Stimulated activated CD8-positive, alpha-beta memory T cell treated with anti-CD3 and anti-CD28 coated beads, Interleukin-12 subunit alpha, Interleukin-12 subunit beta, amount 100 ng/mL, for 24 hours (primary cell): Measurements from ENCODE around the gene FGF21.
"Not testable (repeated sequence)": the region's sequence is repeated elsewhere in the genome, so short reads cannot be mapped to it uniquely, and the experiment has no call there.

Experiments
- DNase-seq: peaks from one replicate; pipeline ENCODE4 v3.0.0-alpha.2; 2020; ENCODE audit errors: extremely low read depth

FGF21 gene

DNA sequence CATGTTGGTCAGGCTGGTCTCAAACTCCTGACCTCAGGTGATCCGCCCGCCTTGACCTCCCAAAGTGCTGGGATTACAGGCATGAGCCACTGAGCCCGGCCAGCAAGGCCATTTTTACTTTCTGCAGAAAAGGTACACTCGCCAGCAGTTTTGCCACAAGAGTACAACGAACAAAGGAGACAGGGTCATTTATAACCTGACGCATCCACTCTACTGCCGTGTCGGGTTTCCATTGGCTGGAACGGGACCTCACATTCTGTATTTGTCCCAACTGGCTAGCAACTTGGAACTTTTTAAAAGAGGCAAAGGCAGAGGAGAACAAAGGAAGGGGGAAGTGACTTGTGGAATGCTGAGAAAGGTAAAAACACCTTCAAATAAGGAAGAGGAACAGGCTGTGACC lies 32.0 kb downstream of the FGF21 start:
- not testable (repeated sequence) for DNase-seq

DNA sequence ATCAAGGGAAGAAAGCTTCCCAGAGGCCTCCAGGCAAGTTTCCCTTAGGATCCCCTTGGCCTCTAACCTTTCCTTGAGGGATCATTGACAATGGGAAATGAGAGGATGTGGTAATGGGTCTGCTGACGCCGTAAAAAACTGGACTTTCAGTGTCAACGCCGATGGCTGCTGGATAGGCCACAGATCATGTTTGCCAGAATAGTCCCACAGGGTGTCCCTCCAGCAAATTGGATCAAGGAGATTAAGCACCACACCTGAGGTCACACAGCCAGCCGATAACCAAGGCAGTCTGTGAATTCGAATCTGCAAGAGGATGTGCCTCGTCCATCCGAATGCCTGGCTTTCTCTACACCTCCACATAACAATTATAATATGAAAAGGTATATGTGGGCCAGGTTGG lies 37.9 kb downstream of the FGF21 start:
- no peak for DNase-seq

DNA sequence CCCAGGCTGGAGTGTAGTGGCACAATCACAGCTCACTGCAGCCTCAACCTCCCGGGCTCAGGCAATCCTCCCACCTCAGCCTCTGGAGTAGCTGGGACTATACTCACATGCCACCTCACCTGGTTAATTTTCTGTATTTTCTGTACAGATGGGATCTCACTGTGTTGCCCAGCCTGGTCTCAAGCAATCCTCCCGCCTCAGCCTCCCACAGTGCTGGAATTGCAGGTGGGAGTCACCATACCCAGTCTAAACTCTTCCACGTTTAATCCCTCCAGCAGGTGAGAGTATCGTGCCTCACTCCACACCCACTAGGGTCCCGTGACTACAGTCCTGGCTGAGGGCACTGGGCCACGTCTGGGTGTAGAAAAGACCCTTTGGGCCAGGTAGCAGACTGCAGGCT lies 39.0 kb downstream of the FGF21 start:
- no peak for DNase-seq

DNA sequence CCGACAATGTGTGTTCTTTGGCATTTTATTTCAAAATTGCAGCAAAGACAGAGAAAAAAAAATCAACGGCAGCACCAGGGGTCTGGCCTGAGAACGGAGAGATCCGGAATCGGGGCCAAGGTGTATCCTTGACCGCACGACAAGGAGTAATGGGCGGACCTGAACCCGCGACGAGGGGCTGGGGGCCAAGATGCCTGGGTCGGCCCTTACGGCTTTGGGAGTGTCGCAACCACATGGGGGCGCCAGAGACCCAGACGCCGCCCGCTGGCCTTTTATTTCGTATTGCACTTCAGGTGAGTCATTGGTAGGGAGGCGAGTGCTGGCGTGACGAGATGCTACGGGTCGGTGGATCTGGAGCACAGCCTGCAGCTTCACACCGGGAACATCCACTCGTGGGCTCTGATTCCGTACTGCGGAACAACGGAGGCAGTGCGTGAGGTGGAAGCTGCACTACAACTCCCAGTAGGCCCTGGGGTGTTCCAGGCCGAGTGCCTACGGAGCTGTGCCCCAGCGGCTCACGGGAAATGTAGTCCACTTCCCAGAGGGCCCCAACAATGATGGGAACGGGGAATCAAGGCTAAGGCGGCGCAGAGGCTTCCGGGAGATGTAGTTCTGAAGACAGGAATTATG lies 39.8 kb downstream of the FGF21 start:
- DNase-seq, result peak; percentile 52

DNA sequence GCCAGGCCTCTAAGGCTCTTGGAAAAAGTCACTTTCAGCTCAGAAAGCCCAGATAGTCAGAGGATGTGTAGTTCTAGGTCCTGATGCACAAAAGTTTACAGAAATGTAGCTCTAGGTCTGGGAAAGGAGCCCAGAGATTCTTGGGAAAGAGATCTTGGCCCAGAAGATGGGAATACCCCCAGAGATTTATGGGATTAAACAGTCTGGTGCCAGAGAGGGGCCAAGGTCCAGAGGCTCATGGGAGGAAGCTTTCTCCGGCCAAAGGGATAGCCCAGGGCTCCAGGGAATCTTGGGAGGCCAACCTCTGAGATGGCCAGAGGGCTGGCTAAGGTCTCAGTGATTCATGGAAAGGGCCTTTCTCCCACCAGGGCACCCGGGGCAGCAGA lies 40.4 kb downstream of the FGF21 start:
- no peak for DNase-seq

DNA sequence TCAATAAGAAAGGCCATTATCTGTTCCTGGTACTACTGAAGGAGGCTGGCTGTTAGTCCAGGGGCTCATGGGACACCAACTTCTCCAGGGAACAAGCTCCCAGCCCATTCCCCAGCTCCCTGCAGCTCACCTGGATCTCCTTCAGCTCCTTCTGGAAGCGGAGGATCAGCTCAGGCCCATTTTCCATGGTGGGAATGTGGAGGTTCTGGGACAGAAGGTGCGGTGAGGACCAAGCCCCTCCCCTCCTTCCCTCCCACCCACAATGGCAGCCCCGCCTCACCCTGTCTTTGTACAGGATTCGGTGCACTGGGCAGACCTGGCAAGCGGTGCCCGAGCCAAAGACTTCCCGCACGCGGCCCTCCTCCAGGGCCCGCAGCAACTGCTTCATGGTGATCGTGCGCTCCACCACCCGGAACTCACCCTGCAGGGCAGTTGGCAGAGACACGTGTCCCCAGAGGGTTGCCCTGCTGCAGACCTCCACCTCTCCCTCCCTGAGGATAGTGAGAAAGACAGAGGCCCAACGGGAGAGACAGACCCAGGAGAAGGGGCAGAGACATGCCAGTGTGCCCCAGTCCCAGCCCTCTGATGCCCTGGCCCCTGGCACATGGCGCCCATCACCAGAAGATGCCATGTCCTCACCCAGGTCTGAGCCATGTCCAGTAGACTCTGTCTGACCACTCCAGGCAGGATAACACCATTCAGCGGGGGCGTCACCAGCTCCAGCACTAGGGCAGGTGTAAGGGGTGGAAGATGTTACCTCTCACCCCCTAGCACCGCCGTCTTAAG lies 41.2 kb downstream of the FGF21 start:
- no peak for DNase-seq

DNA sequence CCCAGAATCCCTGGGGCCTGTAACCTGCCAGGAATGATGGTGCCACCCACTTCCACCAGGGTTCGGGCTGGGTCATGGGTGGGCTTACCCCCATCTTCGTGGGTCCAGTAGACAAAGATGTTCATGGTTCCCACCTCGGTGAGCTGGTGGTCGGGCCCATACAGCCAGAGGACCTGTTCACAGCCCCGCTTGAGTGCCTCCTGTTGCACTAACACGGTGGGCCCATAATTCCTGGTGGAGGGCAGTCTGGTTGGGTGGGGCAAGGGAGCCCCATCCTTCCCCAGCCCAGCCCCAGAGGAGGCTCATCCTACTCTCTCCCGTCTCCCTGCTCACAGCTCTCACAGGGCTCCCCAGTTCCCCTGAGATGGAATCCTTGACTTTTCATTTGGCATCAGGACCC lies 41.8 kb downstream of the FGF21 start:
- no peak for DNase-seq

DNA sequence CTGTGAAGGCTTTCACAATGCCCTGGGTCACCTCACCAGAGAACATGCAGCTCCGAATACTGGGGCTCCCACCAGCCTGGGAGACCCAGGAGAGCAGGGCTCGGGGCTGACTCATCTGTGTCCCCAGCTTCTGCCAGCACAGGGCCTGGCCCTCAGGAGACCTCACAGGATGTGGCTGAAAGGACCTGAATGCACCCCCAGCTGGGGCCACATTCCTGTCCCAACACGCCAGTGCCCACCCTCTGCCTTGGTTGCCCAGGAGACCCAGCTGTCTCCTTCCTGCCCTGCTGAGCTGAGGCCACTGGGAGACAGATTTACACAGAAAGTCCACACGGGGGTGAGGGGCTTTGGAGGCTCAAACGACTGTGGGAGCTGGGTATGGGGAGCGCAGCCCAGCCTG lies 43.6 kb downstream of the FGF21 start:
- DNase-seq, result no peak

DNA sequence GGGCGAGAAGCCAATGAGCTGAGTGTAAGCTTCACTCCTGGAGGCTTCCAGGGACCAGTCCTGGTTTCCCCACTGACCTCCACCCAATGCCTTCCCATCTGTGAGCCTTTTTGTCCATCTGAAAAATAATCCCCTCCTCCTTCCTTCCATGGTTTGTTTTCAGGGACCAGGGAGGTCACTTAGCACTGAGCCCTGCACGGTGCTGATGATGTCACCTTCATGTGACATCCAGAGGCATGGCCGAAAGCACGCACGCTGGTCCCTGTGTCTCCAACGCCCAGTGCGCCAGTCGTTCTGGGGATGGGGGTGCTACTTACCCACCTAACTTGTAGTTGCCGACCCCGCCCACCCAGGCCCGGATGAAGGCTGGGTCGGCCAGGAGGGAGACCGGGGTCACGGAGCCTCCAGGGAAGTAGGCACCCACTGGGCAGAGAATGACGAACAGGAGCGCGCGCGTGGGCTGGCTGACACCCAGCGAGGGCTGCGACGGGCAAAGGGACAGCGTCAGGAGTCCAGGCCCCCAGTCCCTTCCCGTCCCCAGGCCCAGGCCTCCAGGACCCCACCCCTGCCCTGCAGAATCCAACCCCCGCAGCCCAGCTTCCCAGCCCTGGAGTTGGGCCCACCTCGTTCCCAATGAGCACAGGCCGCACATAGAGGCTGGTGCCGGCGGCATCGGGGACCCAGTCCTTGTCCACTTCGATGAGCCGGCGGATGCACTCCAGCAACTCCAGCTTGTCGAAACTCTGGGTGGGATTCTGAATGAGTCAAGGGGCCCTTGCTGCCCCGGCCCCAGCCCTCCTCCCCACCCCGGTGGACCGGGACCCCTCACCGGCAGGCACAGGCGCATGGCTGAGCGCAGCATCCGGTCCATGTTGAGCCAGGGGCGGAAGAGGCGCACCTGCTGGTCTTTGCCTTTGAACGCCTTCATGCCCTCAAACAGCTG lies 44.3 kb downstream of the FGF21 start:
- DNase-seq, result no peak

DNA sequence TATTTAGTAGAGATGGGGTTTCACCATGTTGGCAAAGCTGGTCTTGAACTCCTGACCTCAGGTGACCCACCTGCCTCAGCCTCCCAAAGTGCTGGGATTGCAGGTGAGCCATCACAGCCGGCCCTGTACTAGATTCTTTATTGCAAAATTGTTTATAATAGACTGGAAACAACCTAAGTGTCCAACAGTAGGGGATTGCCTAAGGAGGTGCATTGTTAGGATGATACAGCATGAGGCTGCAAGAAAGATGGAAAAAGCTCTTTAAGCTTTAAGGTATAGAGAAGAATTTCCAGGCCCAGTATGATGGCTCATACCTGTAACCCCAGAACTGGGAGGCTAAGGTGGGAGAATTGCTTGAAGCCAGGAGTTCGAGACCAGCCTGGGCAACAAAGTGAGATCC lies 47.3 kb downstream of the FGF21 start:
- no peak for DNase-seq

DNA sequence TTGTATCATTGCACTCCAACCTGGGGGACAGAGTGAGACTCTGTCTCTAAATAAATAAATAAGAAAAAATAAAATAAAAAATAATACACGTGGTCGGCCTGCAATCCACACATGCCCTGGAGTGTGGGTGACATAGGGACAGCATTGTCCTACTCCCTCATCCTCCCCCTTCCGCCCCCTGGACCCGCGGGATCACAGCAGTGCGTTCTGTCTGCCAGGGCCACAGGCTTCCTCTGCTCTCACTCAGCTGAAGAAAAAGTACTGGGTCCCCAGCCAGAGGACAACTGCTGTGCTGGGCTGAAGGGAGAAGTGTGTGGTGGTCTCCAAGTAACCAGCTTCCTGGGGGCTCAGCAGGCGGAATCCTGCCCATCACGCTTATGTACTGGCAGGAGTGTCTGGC lies 49.2 kb downstream of the FGF21 start:
- no peak for DNase-seq

DNA sequence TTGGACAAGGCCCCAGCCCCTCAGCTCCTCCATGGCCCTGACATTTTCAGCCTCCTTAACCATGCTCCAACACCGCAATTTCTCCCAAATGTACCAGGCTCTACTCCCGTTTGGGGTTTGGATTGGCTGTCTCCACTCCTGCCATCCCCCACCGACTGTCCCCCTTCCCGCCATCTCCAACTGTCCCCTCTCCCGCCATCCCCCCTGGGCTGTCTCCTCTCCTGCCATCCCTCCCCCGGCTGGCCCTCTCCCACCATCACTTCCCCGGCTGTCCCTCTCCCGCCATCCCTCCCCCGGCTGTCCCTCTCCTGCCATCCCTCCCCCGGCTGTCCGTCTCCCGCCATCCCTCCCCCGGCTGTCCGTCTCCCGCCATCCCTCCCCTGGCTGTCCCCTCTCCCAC lies 50.1 kb downstream of the FGF21 start:
- DNase-seq, result no peak

DNA sequence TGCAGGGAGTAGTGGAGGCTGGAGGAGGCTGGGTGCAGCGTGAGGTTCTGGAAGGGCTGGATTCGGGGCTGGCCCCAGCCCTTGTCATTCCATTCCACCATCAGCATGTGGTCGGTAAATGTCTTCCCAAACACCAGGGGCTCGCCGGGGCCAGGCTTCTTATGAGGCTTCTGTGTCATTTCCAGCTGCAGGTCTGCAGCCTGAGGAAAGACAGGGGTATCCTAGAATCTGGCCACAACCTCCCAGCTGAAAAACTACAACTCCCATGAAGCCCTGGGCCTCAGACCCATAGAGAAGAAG lies 51.1 kb downstream of the FGF21 start:
- DNase-seq, result no peak

DNA sequence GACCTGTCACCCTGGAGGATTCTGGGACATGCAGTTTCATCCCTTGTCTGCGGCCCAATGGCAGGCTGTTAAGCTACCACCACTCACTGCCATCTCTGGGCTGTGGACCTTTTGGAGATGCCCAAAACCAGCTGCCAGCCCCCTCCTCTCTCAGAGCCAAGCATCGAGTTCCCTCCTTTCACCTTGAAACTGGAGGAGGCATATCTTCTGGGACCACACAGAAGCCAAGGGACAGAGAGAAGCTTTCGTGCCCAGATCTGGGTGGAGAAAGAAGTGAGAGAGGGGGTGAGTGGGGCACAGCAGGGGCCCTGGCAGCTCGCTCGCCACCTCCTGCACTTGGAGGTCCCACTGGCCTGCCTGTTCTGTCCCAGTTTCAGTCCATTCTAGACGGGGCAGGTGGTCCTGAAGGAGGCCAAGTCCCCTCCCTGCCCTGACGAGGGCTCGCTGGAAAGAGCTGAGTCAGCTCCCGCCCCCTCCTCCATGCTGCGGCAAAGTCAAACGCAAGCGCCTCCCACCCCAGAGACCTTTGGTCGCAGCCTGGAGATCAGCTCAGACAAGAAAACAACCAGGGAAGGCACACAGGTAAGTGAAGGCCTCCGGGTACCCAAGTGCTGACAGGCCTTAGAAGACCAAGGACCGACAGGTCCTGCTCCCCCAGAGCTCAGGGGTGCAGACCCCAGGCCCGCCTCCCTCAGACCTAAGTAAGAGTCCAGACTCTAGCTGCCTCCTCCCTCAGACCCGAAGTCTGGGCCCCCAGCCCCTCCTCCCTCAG lies 51.7 kb downstream of the FGF21 start:
- no peak for DNase-seq

DNA sequence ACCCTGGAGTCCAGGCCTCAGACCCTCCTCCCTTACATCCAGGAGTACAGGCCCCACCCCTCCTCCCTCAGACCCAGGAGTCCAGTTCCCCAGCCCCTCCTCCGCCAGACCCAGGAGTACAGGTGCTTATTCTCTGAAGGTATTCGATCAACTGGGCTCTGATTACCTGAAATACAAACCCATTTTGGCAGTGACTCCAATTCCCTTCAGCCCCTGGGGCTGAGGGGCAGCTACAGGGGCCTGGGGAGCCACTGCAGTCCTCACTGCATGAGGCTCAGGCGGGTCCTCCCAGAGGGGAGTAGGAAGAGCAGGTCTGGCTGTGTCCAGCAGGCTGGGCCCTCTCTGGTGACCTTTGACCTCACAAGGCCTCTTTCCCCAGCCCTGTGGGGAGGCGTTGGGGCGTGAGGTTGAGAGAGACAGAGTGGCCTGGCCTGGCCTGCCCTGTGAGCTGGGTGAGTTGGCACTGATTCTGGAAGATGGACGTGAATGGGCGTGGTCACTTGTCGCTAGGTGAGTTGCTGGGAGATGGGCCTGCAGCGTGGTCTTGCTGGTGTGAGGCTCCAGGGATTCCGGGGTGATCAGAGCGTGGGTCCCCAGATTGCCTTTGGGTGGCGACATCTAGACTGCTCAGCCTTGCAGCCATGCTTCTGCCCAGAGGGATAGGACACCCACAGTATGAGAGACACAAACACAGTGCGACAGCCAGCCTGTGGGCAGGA lies 52.4 kb downstream of the FGF21 start:
- DNase-seq, result no peak
